ENCODE data around the gene GNPNAT1. TPM values are rescaled to one million over a fixed set of nuclear protein-coding genes. Genes with fewer than 3 reads are reported as not detected.

Gene GNPNAT1
- total and polyA plus RNA-seq, 2 of the 4 experiments (the other 2 are of a cell fraction), result 19.4 to 30.5 TPM

DNA sequence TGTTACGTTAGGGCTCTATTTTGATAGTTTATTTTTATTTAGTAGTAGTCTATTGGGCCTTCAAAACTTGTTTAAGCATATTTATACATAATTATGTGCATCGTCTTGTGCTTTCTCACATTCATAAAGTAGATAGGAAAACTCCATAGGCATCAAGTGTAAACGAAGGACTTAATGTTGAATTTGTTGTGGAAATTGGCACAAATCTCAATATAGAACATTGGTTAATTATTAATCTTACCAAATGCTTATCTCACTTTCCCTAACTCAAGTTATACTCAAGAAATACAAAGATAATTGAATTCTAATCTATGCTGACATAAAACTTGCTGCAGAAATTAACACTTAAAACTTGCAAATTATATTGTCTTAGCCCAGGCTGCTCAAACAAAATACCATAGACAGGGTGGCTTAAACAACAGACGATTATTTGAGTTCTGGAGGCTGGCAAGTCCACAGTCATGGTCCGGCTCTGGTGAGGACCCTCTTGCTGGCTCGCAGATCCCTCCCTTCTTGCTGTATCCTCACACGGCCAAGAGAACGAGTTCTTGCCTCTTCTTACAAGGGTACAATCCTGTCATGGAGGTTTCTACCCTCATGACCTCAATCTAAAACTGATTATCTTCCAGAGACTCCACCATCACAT lies 42.6 kb downstream of the GNPNAT1 start:
- Histone ChIP-seq H4K8ac (ENCODE audit: low read depth in 2 of 2, low read length in 2 of 2) (no peak overlapping the region), H3K27me3 (ENCODE audit: control insufficient read depth, insufficient read depth, low read length) (no peaks in the 10 kb centered on the region), H2AFZ (replicated peaks; ENCODE audit: low read length, poor library complexity) (no peak overlapping the region), H4K91ac (ENCODE audit: insufficient read depth, low read depth, low read length) (no peak overlapping the region), H4K5ac (ENCODE audit: low read depth, low read length) (no peak overlapping the region), H3K9me3 (ENCODE audit: control insufficient read depth, insufficient read depth, low read length) (no peaks in the 10 kb centered on the region), H3K9me1 (ENCODE audit: insufficient read depth, low read length) (no peaks in the 10 kb centered on the region), H3K14ac (replicated peaks; ENCODE audit: low read depth, low read length) (no peak overlapping the region), H3K56ac (ENCODE audit: extremely low read depth, insufficient read depth, low read length) (no peak overlapping the region), H2AK5ac (ENCODE audit: low read depth, low read length) (no peak overlapping the region), H2AK9ac (replicated peaks; ENCODE audit: low read depth, low read length, poor library complexity) (no peak overlapping the region), H3K4me3 (ENCODE audit: insufficient read depth, low read depth, low read length) (no peak overlapping the region), H2BK120ac (ENCODE audit: low read depth, low read length) (no peak overlapping the region), H3K79me1 (ENCODE audit: low read depth in 1 of 2, low read length in 2 of 2) (peaks cover 0 to 5% of the 10 kb centered on the region in 2 experiments; a peak in 2 of 4 replicates), H4K20me1 (ENCODE audit: insufficient read depth, low read length) (no peaks in the 10 kb centered on the region), H2BK15ac (ENCODE audit: low read depth, low read length) (no peak overlapping the region), H3K18ac (ENCODE audit: low read depth, low read length) (no peak overlapping the region), H3K23ac (ENCODE audit: low read depth, low read length) (no peak overlapping the region), H3K4ac (ENCODE audit: low read depth, low read length) (no peak overlapping the region), H3K36me3 (ENCODE audit: control insufficient read depth, insufficient read depth, low read length) (peaks cover 5% of the 10 kb centered on the region; the same call in 1 of the 2 replicates), H2BK5ac (ENCODE audit: low read depth, low read length, poor library complexity, severe bottlenecking) (no peak overlapping the region), H3K4me2 (ENCODE audit: low read depth, low read length) (no peak overlapping the region), H2BK20ac (ENCODE audit: low read depth, low read length) (no peak overlapping the region), H3K4me1 (ENCODE audit: control insufficient read depth, insufficient read depth, low read length) (no peaks in the 10 kb centered on the region; the same call in 1 of the 2 replicates), H3K9ac (ENCODE audit: low read depth, low read length) (no peak overlapping the region), H3K27ac (ENCODE audit: insufficient read depth, low read length) (no peak overlapping the region)
- ChIA-PET POLR2A (ENCODE audit: unreplicated experiment) (no interaction called here), CTCF (no interaction called here)
- in situ Hi-C loops (cut with MboI; ENCODE audit: low sequenced_read_pairs) (no loop called here), dilution Hi-C loops (cut with HindIII; ENCODE audit: low sequenced_read_pairs, unreplicated experiment) (no loop called here), intact Hi-C loops (cut with micrococcal nuclease) (loop anchor here (10.0 kb wide), 1 partner anchor 406 kb away; the partner anchor contains the start of gene DDHD1)
- TF ChIP-seq RCOR1 (IDR thresholded peaks at IDR 0.05; ENCODE audit: insufficient replicate concordance, low read length) (no peak), USF2 (IDR thresholded peaks at IDR 0.05; ENCODE audit: low read depth, low read length) (no peak), MAZ (IDR thresholded peaks at IDR 0.05; ENCODE audit: borderline replicate concordance, low read depth, low read length) (no peak), POLR2A (IDR thresholded peaks at IDR 0.05; ENCODE audit: low read depth, low read length) (no peak), MAFK (IDR thresholded peaks at IDR 0.05; ENCODE audit: low read depth, low read length) (no peak), CHD1 (IDR thresholded peaks at IDR 0.05; ENCODE audit: low read depth, low read length) (no peak), RAD21 (IDR thresholded peaks at IDR 0.05; ENCODE audit: low read length) (no peak), RFX5 (IDR thresholded peaks at IDR 0.05; ENCODE audit: low read depth, low read length) (no peak), BHLHE40 (IDR thresholded peaks at IDR 0.05; ENCODE audit: low read depth, low read length) (no peak), CEBPB (IDR thresholded peaks at IDR 0.05; ENCODE audit: low read depth, low read length) (no peak)
- TF ChIP-seq, protein P1, sequence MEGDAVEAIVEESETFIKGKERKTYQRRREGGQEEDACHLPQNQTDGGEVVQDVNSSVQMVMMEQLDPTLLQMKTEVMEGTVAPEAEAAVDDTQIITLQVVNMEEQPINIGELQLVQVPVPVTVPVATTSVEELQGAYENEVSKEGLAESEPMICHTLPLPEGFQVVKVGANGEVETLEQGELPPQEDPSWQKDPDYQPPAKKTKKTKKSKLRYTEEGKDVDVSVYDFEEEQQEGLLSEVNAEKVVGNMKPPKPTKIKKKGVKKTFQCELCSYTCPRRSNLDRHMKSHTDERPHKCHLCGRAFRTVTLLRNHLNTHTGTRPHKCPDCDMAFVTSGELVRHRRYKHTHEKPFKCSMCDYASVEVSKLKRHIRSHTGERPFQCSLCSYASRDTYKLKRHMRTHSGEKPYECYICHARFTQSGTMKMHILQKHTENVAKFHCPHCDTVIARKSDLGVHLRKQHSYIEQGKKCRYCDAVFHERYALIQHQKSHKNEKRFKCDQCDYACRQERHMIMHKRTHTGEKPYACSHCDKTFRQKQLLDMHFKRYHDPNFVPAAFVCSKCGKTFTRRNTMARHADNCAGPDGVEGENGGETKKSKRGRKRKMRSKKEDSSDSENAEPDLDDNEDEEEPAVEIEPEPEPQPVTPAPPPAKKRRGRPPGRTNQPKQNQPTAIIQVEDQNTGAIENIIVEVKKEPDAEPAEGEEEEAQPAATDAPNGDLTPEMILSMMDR (conservative IDR thresholded peaks at IDR 0.05; ENCODE audit: low read depth, low read length), result no peak
- DNase-seq, result no peak
- WGBS, 2 experiments (ENCODE audit: extremely low coverage in 2 of 2, insufficient read length in 1 of 2), result no CpG with 5 or more reads among the region's 8 CpGs
- no TSS peak for BruUV-seq (replicated peaks)
- no peak for ATAC-seq (ENCODE audit: low read depth)

All from IMR-90 (cell line).